Loucy (cell line): ENCODE data around the gene JPH4.
"Not testable (repeated sequence)": the region's sequence is repeated elsewhere in the genome, so short reads cannot be mapped to it uniquely, and the experiment has no call there.

Experiments
- H2AFZ ChIP-seq: fragments of 200-600 bp; sonication (generic); 2 replicates; pipeline ENCODE4 v1.6.0; 2016; ENCODE audit warnings: antibody characterized with exemption, mild to moderate bottlenecking, low read length, moderate library complexity
- H3F3A ChIP-seq: fragments of 200-600 bp; 2 replicates; pipeline ENCODE4 v1.6.0; 2016; ENCODE audit warnings: antibody characterized with exemption, low read depth, mild to moderate bottlenecking
- H3K27me3 ChIP-seq: fragments of 200-600 bp; sonication (generic); 2 replicates; pipeline ENCODE4 v1.6.1; 2014; ENCODE audit warnings: low read length, mild to moderate bottlenecking; ENCODE audit not compliant: insufficient read depth, poor library complexity, severe bottlenecking
- H3K36me3 ChIP-seq: fragments of 200-600 bp; sonication (generic); 2 replicates; pipeline ENCODE4 v1.6.1; 2016; ENCODE audit warnings: low read length; ENCODE audit not compliant: insufficient read depth
- H3K4me1 ChIP-seq: fragments of 200-600 bp; sonication (generic); 2 replicates; pipeline ENCODE4 v1.5.1; 2014; ENCODE audit warnings: low read length, mild to moderate bottlenecking; ENCODE audit not compliant: insufficient read depth, poor library complexity, severe bottlenecking
- H3K4me2 ChIP-seq: fragments of 200-600 bp; sonication (generic); 2 replicates; pipeline ENCODE4 v1.6.0; 2014; ENCODE audit warnings: antibody characterized with exemption, low read length, low read depth, mild to moderate bottlenecking; ENCODE audit not compliant: poor library complexity, severe bottlenecking
- H3K4me3 ChIP-seq: fragments of 200-600 bp; sonication (generic); 2 replicates; pipeline ENCODE4 v1.5.1; 2014; ENCODE audit warnings: low read length, mild to moderate bottlenecking, mixed read lengths; ENCODE audit not compliant: poor library complexity, severe bottlenecking
- H3K79me2 ChIP-seq: fragments of 200-600 bp; sonication (generic); 2 replicates; pipeline ENCODE4 v1.6.1; 2014; ENCODE audit warnings: low read length; ENCODE audit not compliant: insufficient read depth
- H3K9ac ChIP-seq: fragments of 200-600 bp; sonication (generic); 2 replicates; pipeline ENCODE4 v1.6.0; 2014; ENCODE audit warnings: mild to moderate bottlenecking, low read depth, low read length, moderate library complexity; ENCODE audit not compliant: poor library complexity, severe bottlenecking
- H3K9me2 ChIP-seq: fragments of 200-600 bp; sonication (generic); replicated peaks from 2 replicates; pipeline ENCODE4 v1.6.1; 2016; ENCODE audit warnings: low read depth, low read length, mixed read lengths
- H3K9me3 ChIP-seq: fragments of 200-600 bp; sonication (generic); 2 replicates; pipeline ENCODE4 v1.6.1; 2014; ENCODE audit warnings: mild to moderate bottlenecking, antibody characterized with exemption, low read length, low read depth; ENCODE audit not compliant: insufficient read depth
- H4K20me1 ChIP-seq: fragments of 200-600 bp; sonication (generic); 2 replicates; pipeline ENCODE4 v1.6.0; 2014; ENCODE audit warnings: antibody characterized with exemption, low read length, mild to moderate bottlenecking; ENCODE audit not compliant: insufficient read depth, poor library complexity, severe bottlenecking
- CTCF ChIP-seq: fragments of 200-600 bp; sonication (generic); conservative IDR thresholded peaks from 2 replicates; pipeline ENCODE4 v1.5.1; 2014; ENCODE audit warnings: mild to moderate bottlenecking, antibody characterized with exemption, low read length
- EZH2phosphoT487 ChIP-seq: fragments of 200-600 bp; IDR thresholded peaks from 2 replicates; pipeline ENCODE4 v1.6.1; 2018; ENCODE audit warnings: antibody characterized with exemption, mild to moderate bottlenecking, moderate library complexity, borderline replicate concordance

The JPH4 gene

DNA sequence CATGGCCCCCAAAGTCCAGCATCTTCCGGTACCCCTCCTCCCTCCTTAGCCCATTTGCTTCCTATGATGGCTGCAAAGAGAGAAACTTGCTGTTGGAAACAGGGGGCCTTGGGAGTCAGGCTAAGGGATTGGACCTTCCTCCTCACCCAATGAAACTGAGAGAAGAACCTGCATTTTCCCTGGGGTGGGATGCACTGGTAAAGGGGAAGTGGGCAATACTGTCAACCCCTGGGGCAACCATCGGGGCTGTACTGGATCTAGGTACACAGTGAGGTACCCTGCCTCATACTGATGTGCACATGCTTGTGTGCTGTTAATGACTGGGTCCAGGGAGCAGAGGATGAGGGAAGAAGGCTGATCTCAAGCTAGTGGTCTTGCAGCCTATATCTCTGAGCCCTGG, 11.0 kb upstream of the JPH4 start:
- H4K20me1 ChIP-seq: no peaks in the 10 kb centered on the region
- peaks cover 8% of the 10 kb centered on the region for H3K4me1 ChIP-seq
- TF ChIP-seq EZH2phosphoT487 (no peak), CTCF (no peak)
- no peaks in the 10 kb centered on the region for H3K9me3 ChIP-seq
- H3K9me2 ChIP-seq: no peaks in the 10 kb centered on the region
- no peak overlapping the region for H3K4me3 ChIP-seq
- H3K79me2 ChIP-seq: no peaks in the 10 kb centered on the region
- peak overlapping the region; percentile 45 for H3K4me2 ChIP-seq
- peak overlapping the region; percentile 20 for H3K9ac ChIP-seq
- H2AFZ ChIP-seq: peak overlapping the region; percentile 78
- H3K27me3 ChIP-seq: peaks cover 5% of the 10 kb centered on the region
- no peaks in the 10 kb centered on the region for H3K36me3 ChIP-seq
- H3F3A ChIP-seq: no peaks in the 10 kb centered on the region

GRCh38 chr14:23588884-23589598, 10.5 kb upstream of the JPH4 start:
- Histone ChIP-seq H3K9me2 (no peaks in the 10 kb centered on the region), H3K36me3 (no peaks in the 10 kb centered on the region), H3K79me2 (no peaks in the 10 kb centered on the region), H3K4me2 (peak overlapping the region; percentile 45), H3K9me3 (no peaks in the 10 kb centered on the region), H4K20me1 (no peaks in the 10 kb centered on the region), H3K27me3 (peaks cover 5% of the 10 kb centered on the region), H3K4me3 (no peak overlapping the region), H3K4me1 (peaks cover 8% of the 10 kb centered on the region), H2AFZ (peak overlapping the region; percentile 78), H3F3A (no peaks in the 10 kb centered on the region), H3K9ac (peak overlapping the region; percentile 20)
- TF ChIP-seq EZH2phosphoT487 (no peak), CTCF (peak; percentile 90)

GRCh38 chr14:23584527-23585203, 6.1 kb upstream of the JPH4 start:
- H3K36me3 ChIP-seq, H3K9ac ChIP-seq, H3K9me2 ChIP-seq, H3K9me3 ChIP-seq, H3F3A ChIP-seq, H3K79me2 ChIP-seq, H3K4me1 ChIP-seq, H2AFZ ChIP-seq, H3K27me3 ChIP-seq, H3K4me3 ChIP-seq, H4K20me1 ChIP-seq, H3K4me2 ChIP-seq: not testable (repeated sequence)

DNA sequence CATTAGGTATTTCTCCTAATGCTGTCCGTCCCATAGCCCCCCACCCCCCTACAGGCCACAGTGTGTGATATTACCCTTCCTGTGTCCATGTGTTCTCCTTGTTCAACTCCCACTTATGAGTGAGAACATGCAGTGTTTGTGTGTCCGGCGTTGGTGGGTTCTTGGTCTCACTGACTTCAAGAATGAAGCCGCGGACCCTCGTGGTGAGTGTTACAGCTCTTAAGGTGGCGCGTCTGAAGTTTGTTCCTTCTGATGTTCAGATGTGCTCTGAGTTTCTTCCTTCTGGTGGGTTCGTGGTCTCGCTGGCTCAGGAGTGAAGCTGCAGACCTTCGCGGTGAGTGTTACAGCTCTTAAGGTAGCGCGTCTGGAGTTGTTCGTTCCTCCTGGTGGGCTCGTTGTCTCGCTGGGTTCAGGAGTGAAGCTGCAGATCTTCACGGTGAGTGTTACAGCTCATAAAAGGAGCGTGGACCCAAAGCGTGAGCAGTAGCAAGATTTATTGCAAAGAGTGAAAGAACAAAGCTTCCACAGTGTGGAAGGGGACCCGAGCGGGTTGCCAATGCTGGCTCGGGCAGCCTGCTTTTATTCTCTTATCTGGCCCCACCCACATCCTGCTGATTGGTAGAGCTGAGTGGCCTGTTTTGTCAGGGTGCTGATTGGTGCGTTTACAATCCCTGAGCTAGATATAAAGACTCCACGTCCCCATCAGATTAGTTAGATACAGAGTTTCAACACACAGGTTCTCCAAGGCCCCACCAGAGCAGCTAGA, 5.4 kb upstream of the JPH4 start:
- H3K4me1 ChIP-seq, H4K20me1 ChIP-seq: not testable (repeated sequence)

More for the DNA sequence above, 5.4 kb upstream of the JPH4 start:
- not testable (repeated sequence) for H3K4me2 ChIP-seq, H3K79me2 ChIP-seq, H3K9me2 ChIP-seq, H3K4me3 ChIP-seq, H3K9me3 ChIP-seq, H3F3A ChIP-seq, H3K27me3 ChIP-seq, H3K36me3 ChIP-seq, H2AFZ ChIP-seq, H3K9ac ChIP-seq
